ENCODE data around the gene ANP32E.
"Not testable (repeated sequence)": the region's sequence is repeated elsewhere in the genome, so short reads cannot be mapped to it uniquely, and the experiment has no call there.

ANP32E gene

DNA sequence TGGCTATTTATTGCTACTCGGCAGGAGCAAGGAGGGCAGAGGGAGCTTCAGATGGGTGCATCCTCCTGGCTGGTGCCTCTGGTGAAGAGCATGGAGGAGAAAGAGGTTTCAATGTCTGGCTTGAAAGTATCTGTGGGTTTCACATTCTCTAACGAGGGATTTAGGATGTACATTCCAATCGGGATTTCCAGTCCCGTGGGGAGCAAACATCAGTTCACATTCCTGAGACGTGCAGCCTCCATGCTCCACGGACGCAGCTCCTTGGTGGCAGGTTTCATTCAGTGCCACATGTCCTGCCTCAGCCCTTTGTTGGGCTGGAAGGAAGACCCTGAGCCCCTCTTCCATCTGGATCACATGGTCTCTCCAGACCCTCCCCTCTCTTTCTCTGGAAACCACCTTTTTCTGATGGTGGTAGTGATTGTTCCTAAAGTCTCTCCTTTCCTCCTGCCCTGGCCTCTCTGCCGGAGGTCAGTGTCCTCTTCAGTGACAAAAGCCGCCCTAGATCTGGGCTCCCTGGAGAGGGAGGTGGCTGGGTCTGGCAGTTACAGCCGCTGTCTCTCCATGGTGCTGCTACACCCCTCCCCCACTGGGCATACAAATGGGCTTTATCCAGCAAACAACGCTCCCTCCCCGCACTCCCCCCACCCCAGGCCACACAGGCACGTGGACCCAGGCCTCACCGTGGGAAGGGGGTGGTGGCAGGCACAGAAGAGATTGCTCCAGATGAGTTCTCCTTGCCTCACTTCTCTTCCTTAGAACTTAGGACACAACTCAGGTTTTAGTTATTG lies 20.8 kb upstream of the ANP32E start:
- no peak for DNase-seq

- no peak for DNase-seq
Measured at GRCh38 chr1:150256198-150256553, 20.3 kb upstream of the ANP32E start.

GRCh38 chr1:150249936-150250335 lies 14.0 kb upstream of the ANP32E start:
- DNase-seq = no peak

GRCh38 chr1:150243003-150243402 lies 7.1 kb upstream of the ANP32E start:
- DNase-seq = peak; percentile 12

- DNase-seq = peak; percentile 19
Measured at GRCh38 chr1:150237746-150238145, 1.8 kb upstream of the ANP32E start.

DNA sequence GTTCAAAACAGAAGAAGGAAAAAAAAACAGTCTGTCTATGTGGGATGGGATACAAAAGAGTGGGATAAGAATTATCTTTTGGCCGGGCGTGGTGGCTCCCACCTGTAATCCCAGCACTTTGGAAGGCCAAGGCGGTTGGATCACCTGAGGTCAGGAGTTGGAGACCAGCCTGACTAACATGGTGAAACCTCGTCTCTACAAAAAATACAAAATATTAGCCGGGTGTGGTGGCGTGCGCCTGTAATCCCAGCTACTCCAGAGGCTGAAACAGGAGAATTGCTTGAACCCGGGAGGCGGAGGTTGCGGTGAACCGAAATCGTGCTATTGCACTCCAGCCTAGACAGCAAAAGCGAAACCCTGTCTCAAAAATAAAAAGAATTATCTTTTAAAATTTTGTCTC lies 1.3 kb upstream of the ANP32E start:
- peak; percentile 20 for DNase-seq

- DNase-seq = peak; percentile 10
Measured at GRCh38 chr1:150236614-150237100, 745 bp upstream of the ANP32E start.

- peak; percentile 60 for DNase-seq
Measured at GRCh38 chr1:150235294-150235851, 539 bp downstream of the ANP32E start.

- peak; percentile 95 for DNase-seq
Measured at GRCh38 chr1:150234566-150235293, 1.2 kb downstream of the ANP32E start.

DNA sequence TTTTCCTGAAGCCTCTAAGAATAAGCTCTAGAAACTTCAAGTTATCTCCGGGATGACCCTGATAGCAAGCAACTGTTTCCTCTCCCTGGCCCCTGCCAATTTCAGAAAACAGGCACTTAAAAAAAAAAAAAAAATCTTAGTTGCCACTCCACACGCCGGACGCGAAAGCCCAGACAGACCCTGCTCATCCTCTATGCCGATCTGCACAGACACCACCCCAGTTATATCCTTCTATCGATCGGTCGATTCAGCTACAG lies 1.7 kb downstream of the ANP32E start:
- no peak for DNase-seq

GRCh38 chr1:150233359-150234308 lies 2.3 kb downstream of the ANP32E start:
- peak; percentile 65 for DNase-seq

GRCh38 chr1:150232921-150233320 lies 3.0 kb downstream of the ANP32E start:
- DNase-seq = peak; percentile 18

- peak; percentile 7 for DNase-seq
Measured at GRCh38 chr1:150228246-150228645, 7.7 kb downstream of the ANP32E start.

DNA sequence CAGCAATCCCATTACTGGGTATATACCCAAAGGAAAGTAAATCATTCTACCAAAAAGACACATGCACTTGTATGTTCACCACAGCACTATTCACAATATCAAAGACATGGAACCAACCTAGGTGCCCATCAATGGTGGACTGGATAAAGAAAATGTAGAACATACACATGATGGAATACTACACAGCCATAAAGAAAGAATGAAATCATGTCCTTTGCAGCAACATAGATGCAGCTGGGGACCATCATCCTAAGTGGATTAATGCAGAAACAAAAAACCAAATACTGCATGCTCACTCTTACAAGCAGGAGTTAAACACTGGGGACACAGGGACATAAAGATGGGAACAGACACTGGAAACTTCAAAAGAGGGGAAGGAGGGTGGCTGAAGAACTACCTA lies 8.7 kb downstream of the ANP32E start:
- DNase-seq = no peak

- no peak for DNase-seq
Measured at GRCh38 chr1:150226486-150226885, 9.4 kb downstream of the ANP32E start.

DNA sequence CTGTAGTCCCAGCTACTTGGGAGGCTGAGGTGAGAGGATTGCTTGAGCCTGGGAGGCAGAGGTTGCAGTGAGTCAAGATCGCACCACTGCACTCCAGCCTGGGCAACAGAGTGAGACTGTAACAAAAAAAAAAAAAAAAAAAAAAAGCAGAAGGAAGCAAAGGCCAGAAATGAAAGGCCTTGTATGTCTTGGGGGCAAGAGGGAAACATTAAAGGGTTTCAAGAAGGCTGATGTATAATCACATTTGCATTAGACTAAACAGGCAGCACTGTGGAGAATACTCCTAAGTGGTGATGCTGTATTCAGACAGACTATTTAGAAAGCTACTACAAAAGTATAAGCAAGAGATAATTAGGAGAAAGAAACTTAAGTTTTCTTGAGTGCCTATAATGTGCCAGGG lies 10.4 kb downstream of the ANP32E start:
- no peak for DNase-seq

DNA sequence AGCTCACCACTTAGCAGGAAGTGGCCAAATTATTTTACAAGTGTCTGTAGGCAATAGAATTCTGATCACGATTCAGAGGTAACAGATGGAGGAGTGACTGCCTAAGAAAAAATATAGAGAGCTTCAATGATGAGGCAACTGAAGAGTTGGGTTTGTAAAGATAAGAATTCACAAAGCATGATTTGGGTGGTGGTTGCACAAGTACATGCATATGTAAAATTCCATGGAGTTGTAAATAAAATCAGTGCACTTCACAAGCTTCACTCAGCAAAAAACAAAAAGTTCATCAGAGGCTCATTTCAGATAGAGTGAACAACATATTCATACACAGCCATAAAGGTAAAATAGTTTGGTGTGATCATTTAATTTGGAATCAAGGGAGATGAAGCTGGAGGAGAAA lies 10.9 kb downstream of the ANP32E start:
- no peak for DNase-seq

DNA sequence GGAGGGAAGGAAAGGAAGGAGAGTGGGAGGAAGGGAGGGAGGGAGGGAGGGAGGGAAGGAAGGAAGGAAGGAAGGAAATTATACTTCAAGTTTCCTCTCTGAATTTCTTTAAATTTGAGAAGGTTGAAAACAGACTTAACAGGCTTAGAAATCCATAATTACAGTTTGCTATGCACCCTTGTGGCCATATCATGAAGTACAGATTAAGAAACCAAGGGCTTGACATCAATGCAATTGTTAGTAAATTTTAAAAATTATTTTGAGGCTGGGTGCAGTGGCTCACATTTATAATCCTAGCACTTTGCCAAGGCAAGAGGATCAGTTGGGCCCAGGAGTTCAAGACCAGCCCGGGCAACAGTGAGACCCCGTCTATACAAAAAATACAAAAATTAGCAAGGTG lies 14.4 kb downstream of the ANP32E start:
- no peak for DNase-seq

DNA sequence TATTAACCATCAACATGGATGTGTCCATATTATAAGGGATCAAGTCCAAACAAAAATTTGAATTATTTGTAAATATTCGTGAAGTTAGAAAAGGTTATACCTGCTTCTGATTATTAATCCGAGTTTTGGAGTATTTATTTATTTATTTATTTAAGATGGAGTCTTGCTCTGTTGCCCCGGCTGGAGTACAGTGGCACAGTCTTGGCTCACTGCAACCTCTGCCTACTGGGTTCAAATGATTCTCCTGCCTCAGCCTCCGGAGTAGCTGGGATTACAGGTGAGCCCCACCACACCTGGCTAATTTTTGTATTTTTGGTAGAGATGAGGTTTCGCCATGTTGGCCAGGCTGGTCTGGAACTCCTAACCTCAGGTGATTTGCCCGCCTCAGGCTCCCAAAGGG lies 20.1 kb downstream of the ANP32E start:
- DNase-seq = not testable (repeated sequence)

DNA sequence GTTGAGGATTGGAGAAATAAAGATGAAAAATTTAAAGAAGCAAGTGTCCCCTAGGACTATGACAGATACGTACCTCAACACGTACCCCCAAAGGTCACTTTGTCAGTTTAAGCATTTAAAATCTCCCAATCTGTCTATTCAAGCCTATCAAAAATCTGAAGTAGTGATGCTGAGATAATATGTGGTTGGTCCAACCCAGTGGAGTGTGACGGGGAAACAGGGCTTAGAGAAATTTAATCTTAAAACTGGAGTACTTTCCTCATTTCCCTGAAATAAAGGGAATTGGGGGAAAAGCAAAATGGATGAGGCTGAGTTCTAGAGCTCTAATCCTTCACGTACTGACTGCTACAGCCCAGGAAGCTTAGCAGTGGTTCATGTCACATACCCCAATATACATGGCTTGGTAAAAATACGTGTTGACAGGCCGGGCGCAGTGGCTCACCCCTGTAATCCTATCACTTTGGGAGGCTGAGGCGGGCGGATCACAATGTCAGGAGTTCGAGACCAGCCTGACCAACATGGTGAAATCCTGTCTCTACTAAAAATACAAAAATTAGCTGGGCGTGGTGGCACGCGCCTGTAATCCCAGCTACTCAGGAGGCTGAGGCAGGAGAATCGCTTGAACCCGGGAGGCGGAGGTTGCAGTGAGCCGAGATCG lies 21.7 kb downstream of the ANP32E start:
- not testable (repeated sequence) for DNase-seq

DNA sequence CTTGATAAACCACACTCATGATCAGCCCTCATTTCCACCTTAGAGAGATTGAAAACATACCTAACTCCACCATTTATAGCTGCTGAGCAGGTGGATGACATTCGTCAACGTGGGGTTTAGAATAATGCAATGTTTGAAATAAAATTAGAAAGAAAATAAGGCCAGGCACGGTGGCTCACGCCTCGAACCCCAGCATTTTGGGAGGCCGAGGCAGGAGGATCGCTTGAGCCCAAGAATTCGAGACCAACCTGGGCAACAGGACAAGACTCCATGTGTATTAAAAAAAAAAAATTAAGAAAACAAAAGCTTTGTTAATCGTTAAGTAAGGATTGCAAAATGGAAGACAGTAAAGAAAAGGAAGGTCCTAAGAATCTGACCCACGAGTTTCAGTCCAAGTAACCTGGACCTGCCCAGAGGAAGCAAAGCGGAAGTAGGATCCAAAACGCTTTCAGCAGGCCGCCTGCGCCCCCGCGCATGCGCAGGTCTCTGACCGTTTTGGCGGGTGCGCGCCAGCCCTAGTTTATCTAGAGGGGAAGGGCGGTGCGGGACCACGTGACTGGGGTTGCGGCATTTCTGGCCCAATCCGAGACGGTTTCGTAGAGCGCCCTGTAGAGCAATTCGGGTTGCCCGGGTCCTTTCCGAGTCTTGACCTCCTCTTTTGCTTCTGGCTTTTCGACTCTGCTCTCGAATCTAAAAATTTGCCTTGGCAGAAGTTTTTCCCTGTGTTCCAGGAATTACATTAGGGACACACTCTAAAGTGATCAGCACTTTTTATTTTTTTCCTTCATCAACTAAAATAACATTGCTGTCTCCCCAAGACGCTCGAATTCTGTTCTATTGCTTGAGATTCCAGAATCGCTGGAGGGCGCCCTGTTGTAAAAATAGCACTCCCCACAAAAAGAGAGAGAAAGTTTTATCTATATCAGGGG lies 22.5 kb downstream of the ANP32E start:
- peak; percentile 94 for DNase-seq
